Liver (tissue), 9 donors: ENCODE data around the gene ABAT. TPM values are rescaled to one million over a fixed set of nuclear protein-coding genes. Genes with fewer than 3 reads are reported as not detected.

ENCODE experiments used
- DNase-seq: peaks from one replicate; pipeline ENCODE4 v3.0.0-alpha.2; 2017; ENCODE audit warnings: low spot score
- H3K27ac ChIP-seq, 2 donors: one replicate each; pipeline ENCODE4 v1.7.0; 2013; ENCODE audit warnings: inconsistent platforms in 2 of 2, low read length in 2 of 2, control low read depth in 1 of 2, low read depth in 1 of 2, mild to moderate bottlenecking in 1 of 2
- H3K27me3 ChIP-seq, 4 donors: one replicate each; pipeline versions ENCODE4 v1.6.1 to v1.7.0; 2013; ENCODE audit warnings: low read length in 3 of 4, inconsistent platforms in 1 of 4, mild to moderate bottlenecking in 1 of 4, moderate library complexity in 1 of 4; ENCODE audit not compliant: control insufficient read depth in 4 of 4, insufficient read depth in 4 of 4
- H3K36me3 ChIP-seq, 4 donors: one replicate each; pipeline versions ENCODE4 v1.6.1 to v1.7.0; 2013; ENCODE audit warnings: low read length in 3 of 4, mild to moderate bottlenecking in 3 of 4, low read depth in 1 of 4, moderate library complexity in 1 of 4; ENCODE audit not compliant: control insufficient read depth in 4 of 4, insufficient read depth in 3 of 4
- H3K4me1 ChIP-seq, 4 donors: one replicate each; pipeline versions ENCODE4 v1.6.1 to v1.7.0; 2013; ENCODE audit warnings: low read length in 3 of 4, mild to moderate bottlenecking in 3 of 4, moderate library complexity in 1 of 4; ENCODE audit not compliant: control insufficient read depth in 4 of 4, insufficient read depth in 4 of 4
- H3K4me3 ChIP-seq, 3 donors: one replicate each; pipeline versions ENCODE4 v1.6.1 to v1.7.0; 2013; ENCODE audit warnings: low read length in 3 of 3, control low read depth in 1 of 3, low read depth in 1 of 3, mild to moderate bottlenecking in 1 of 3
- H3K9ac ChIP-seq, 2 donors: one replicate each; pipeline ENCODE4 v1.7.0; 2013; ENCODE audit warnings: low read length in 2 of 2, mild to moderate bottlenecking in 2 of 2, moderate library complexity in 2 of 2, control low read depth in 1 of 2, low read depth in 1 of 2
- H3K9me3 ChIP-seq, 4 donors: one replicate each; pipeline versions ENCODE4 v1.6.1 to v1.7.0; 2013; ENCODE audit warnings: low read length in 3 of 4; ENCODE audit not compliant: control insufficient read depth in 4 of 4
- EGR1 ChIP-seq, 2 donors: IDR thresholded peaks; 2 replicates each; pipeline ENCODE4 v1.6.1; 2016 to 2018; ENCODE audit warnings: antibody characterized with exemption in 2 of 2, low read depth in 2 of 2
- FOXA1 ChIP-seq: IDR thresholded peaks from 2 replicates; pipeline ENCODE4 v1.6.1; 2016; ENCODE audit warnings: antibody characterized with exemption
- FOXA2 ChIP-seq: IDR thresholded peaks from 2 replicates; pipeline ENCODE4 v1.6.1; 2016; ENCODE audit warnings: antibody characterized with exemption
- GABPA ChIP-seq, 2 donors: IDR thresholded peaks in 1 of 2; conservative IDR thresholded peaks in 1 of 2; 2 replicates each; pipeline ENCODE4 v1.6.1; 2016; ENCODE audit warnings: antibody characterized with exemption in 2 of 2, mild to moderate bottlenecking in 1 of 2, moderate library complexity in 1 of 2
- HNF4A ChIP-seq, 2 donors: conservative IDR thresholded peaks; 2 replicates each; pipeline ENCODE4 v1.6.1; 2016; ENCODE audit warnings: antibody characterized with exemption in 2 of 2, mild to moderate bottlenecking in 2 of 2
- HNF4G ChIP-seq: IDR thresholded peaks from 2 replicates; pipeline ENCODE4 v1.6.1; 2016; ENCODE audit warnings: antibody characterized with exemption
- JUND ChIP-seq, 2 donors: IDR thresholded peaks; 2 replicates each; pipeline ENCODE4 v1.6.1; 2016; ENCODE audit warnings: antibody characterized with exemption in 2 of 2
- NR2F2 ChIP-seq: IDR thresholded peaks from 2 replicates; pipeline ENCODE4 v1.6.1; 2016; ENCODE audit warnings: antibody characterized with exemption
- RAD21 ChIP-seq, 2 donors: IDR thresholded peaks; 2 replicates each; pipeline ENCODE4 v1.6.1; 2016; ENCODE audit warnings: antibody characterized with exemption in 2 of 2, mild to moderate bottlenecking in 2 of 2
- RXRA ChIP-seq, 2 donors: IDR thresholded peaks; 2 replicates each; pipeline ENCODE4 v1.6.1; 2017 to 2018; ENCODE audit warnings: antibody characterized with exemption in 2 of 2, mild to moderate bottlenecking in 1 of 2
- SP1 ChIP-seq: IDR thresholded peaks from 2 replicates; pipeline ENCODE4 v1.6.1; 2018; ENCODE audit warnings: antibody characterized with exemption, mild to moderate bottlenecking
- TAF1 ChIP-seq: conservative IDR thresholded peaks from 2 replicates; pipeline ENCODE4 v1.6.1; 2016; ENCODE audit warnings: antibody characterized with exemption, mild to moderate bottlenecking
- YY1 ChIP-seq: IDR thresholded peaks from 2 replicates; pipeline ENCODE4 v1.6.1; 2016; ENCODE audit warnings: antibody characterized with exemption, mild to moderate bottlenecking
- WGBS: extraction: QIAGEN DNeasy Blood & Tissue Kit; methylation state at CpG from one replicate; pipeline ENCODE4 v1.1.7; 2013; 5-methylcytosine and 5-hydroxymethylcytosine counted together
- polyA plus RNA-seq, 2 donors: library from polyadenylated mRNA; stranded (reverse) in 1 of 2; unstranded in 1 of 2; fragments of 200-250 nt in 1 of 2; fragments of >200 nt in 1 of 2; fragmentation: Nextera tagmentation in 1 of 2; extraction: Ambion mirVana in 1 of 2; gene quantifications; one replicate each; pipeline versions ENCODE4 v1.2.1 to v1.2.3, GENCODE V29; 2013 to 2015
- total RNA-seq, 2 donors: library from RNA; depleted of rRNA; stranded (reverse); fragments of >200 nt; gene quantifications; one replicate each; pipeline ENCODE4 v1.2.3, GENCODE V29; 2014
- TF ChIP-seq, protein P1 (sequence below): IDR thresholded peaks from 2 replicates; pipeline ENCODE4 v1.6.1; 2016; ENCODE audit warnings: antibody characterized with exemption
- TF ChIP-seq, protein P2 (sequence below): IDR thresholded peaks from 2 replicates; pipeline ENCODE4 v1.6.1; 2016; ENCODE audit warnings: antibody characterized with exemption
- TF ChIP-seq, protein P3 (sequence below): IDR thresholded peaks from 2 replicates; pipeline ENCODE4 v1.6.1; 2016; ENCODE audit warnings: antibody characterized with exemption, mild to moderate bottlenecking
- TF ChIP-seq, protein P4 (sequence below): fragments of 150-350 bp; IDR thresholded peaks from 2 replicates; pipeline ENCODE4 v1.5.1; 2017; ENCODE audit warnings: improper control_type of control experiment, low read depth, low read length; ENCODE audit not compliant: missing input control
- TF ChIP-seq, protein P5 (sequence below): IDR thresholded peaks from 2 replicates; pipeline ENCODE4 v1.6.1; 2016; ENCODE audit warnings: antibody characterized with exemption
- donor health status: healthy.
- donor health status: healthy.
- donor health status: healthy.
- donor health status: healthy.
- donor health status: healthy.

Gene ABAT
- total and polyA plus RNA-seq, 4 donors = 52.4 to 205 (median 141) TPM

DNA sequence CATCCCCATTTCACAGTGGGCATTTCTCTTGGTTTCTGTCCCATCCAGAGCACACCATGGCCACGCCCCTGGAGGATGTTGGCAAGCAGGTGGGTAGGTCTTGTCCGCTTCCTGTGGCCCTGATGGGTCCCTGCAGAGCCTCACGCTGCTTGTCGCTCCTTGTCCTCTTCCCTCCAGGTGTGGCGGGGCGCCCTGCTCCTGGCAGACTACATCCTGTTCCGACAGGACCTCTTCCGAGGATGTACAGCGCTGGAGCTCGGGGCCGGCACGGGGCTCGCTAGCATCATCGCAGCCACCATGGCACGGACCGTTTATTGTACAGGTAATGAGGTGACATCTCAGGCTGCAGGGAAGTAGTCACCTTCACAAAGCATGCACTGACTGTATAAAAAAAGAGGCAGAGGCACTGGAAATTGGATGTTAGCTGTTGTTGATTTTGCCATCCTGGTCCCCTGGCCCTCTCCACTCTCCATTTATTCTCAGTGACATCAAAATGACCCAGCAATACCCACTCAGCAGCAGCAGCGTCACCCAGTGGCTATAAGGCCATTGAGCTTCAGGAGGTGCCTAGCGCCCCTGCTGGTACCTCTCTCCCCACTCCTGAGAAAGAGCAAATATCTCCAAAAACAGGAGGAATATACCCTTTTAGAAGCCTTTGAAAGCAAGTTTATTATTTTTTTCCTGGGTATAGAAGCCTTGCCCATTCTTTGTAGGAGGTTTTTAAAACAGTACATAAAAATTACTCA, 39.3 kb upstream of the ABAT start:
- Histone ChIP-seq H3K9ac (no peak overlapping the region), H3K27ac (no peak overlapping the region), H3K9me3 (no peaks in the 10 kb centered on the region), H3K36me3 (peaks cover 21 to 77% (median 40%) of the 10 kb centered on the region in 4 donors), H3K4me3 (no peak overlapping the region), H3K27me3 (no peaks in the 10 kb centered on the region), H3K4me1 (no peaks in the 10 kb centered on the region)
- DNase-seq = no peak
- no peak for TF ChIP-seq NR2F2
- TF ChIP-seq, protein P1, sequence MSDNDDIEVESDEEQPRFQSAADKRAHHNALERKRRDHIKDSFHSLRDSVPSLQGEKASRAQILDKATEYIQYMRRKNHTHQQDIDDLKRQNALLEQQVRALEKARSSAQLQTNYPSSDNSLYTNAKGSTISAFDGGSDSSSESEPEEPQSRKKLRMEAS = no peak
- TF ChIP-seq, protein P2, sequence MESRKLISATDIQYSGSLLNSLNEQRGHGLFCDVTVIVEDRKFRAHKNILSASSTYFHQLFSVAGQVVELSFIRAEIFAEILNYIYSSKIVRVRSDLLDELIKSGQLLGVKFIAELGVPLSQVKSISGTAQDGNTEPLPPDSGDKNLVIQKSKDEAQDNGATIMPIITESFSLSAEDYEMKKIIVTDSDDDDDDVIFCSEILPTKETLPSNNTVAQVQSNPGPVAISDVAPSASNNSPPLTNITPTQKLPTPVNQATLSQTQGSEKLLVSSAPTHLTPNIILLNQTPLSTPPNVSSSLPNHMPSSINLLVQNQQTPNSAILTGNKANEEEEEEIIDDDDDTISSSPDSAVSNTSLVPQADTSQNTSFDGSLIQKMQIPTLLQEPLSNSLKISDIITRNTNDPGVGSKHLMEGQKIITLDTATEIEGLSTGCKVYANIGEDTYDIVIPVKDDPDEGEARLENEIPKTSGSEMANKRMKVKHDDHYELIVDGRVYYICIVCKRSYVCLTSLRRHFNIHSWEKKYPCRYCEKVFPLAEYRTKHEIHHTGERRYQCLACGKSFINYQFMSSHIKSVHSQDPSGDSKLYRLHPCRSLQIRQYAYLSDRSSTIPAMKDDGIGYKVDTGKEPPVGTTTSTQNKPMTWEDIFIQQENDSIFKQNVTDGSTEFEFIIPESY = no peak
- WGBS = 88% methylated on average over 18 of the region's 18 CpGs

DNA sequence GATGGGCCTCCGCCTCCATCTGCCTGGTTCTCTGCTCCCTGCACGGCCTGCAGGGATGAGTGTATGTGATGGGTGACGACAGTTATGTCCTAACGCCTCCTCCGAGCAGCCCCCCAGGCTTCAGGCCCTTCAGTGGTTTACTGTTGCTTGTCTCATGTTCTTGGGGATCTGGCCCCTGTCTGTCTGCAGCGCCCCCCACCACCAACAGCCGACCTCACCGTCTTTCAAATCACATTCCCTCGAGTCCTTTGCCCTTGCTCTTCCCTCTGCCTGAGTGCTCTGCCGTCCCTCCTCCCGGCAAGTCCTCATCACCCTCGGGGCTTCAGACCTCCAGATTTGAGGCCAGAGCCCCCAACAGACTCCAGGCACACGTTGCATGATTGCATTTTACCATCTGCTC, 34.7 kb upstream of the ABAT start:
- TF ChIP-seq YY1 (no peak), RXRA (IDR thresholded peaks at IDR 0.05) (no peak), HNF4A (conservative IDR thresholded peaks at IDR 0.05) (no peak), FOXA1 (no peak), NR2F2 (no peak), FOXA2 (no peak), HNF4G (no peak), SP1 (no peak), JUND (IDR thresholded peaks at IDR 0.05) (no peak), GABPA (IDR thresholded peaks at IDR 0.05 in 1 of 2, conservative IDR thresholded peaks at IDR 0.05 in 1 of 2) (no peak), TAF1 (no peak), RAD21 (IDR thresholded peaks at IDR 0.05) (no peak), EGR1 (IDR thresholded peaks at IDR 0.05; ENCODE audit: low read depth in 2 of 2) (no peak)
- TF ChIP-seq, protein P3, sequence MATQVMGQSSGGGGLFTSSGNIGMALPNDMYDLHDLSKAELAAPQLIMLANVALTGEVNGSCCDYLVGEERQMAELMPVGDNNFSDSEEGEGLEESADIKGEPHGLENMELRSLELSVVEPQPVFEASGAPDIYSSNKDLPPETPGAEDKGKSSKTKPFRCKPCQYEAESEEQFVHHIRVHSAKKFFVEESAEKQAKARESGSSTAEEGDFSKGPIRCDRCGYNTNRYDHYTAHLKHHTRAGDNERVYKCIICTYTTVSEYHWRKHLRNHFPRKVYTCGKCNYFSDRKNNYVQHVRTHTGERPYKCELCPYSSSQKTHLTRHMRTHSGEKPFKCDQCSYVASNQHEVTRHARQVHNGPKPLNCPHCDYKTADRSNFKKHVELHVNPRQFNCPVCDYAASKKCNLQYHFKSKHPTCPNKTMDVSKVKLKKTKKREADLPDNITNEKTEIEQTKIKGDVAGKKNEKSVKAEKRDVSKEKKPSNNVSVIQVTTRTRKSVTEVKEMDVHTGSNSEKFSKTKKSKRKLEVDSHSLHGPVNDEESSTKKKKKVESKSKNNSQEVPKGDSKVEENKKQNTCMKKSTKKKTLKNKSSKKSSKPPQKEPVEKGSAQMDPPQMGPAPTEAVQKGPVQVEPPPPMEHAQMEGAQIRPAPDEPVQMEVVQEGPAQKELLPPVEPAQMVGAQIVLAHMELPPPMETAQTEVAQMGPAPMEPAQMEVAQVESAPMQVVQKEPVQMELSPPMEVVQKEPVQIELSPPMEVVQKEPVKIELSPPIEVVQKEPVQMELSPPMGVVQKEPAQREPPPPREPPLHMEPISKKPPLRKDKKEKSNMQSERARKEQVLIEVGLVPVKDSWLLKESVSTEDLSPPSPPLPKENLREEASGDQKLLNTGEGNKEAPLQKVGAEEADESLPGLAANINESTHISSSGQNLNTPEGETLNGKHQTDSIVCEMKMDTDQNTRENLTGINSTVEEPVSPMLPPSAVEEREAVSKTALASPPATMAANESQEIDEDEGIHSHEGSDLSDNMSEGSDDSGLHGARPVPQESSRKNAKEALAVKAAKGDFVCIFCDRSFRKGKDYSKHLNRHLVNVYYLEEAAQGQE = no peak
- TF ChIP-seq, protein P4, sequence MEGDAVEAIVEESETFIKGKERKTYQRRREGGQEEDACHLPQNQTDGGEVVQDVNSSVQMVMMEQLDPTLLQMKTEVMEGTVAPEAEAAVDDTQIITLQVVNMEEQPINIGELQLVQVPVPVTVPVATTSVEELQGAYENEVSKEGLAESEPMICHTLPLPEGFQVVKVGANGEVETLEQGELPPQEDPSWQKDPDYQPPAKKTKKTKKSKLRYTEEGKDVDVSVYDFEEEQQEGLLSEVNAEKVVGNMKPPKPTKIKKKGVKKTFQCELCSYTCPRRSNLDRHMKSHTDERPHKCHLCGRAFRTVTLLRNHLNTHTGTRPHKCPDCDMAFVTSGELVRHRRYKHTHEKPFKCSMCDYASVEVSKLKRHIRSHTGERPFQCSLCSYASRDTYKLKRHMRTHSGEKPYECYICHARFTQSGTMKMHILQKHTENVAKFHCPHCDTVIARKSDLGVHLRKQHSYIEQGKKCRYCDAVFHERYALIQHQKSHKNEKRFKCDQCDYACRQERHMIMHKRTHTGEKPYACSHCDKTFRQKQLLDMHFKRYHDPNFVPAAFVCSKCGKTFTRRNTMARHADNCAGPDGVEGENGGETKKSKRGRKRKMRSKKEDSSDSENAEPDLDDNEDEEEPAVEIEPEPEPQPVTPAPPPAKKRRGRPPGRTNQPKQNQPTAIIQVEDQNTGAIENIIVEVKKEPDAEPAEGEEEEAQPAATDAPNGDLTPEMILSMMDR = no peak
- TF ChIP-seq, protein P2 = no peak
- TF ChIP-seq, protein P5, sequence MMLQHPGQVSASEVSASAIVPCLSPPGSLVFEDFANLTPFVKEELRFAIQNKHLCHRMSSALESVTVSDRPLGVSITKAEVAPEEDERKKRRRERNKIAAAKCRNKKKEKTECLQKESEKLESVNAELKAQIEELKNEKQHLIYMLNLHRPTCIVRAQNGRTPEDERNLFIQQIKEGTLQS = no peak
- TF ChIP-seq, protein P1 = no peak
- DNase-seq = no peak
- H3K27me3 ChIP-seq = no peaks in the 10 kb centered on the region
- H3K36me3 ChIP-seq = peaks cover 19 to 86% (median 61%) of the 10 kb centered on the region in 4 donors
- 80% methylated on average over 13 of the region's 13 CpGs for WGBS
- no peak overlapping the region for H3K4me3 ChIP-seq
- no peaks in the 10 kb centered on the region for H3K4me1 ChIP-seq
- no peak overlapping the region for H3K27ac ChIP-seq
- no peak overlapping the region for H3K9ac ChIP-seq
- no peaks in the 10 kb centered on the region for H3K9me3 ChIP-seq
